PFSK-1 (cell line): ENCODE results near the gene HS6ST3.

Experiments
- POLR2AphosphoS5 ChIP-seq: IDR thresholded peaks from 2 replicates; pipeline ENCODE4 v1.6.1; 2012; ENCODE audit warnings: low read depth, mild to moderate bottlenecking, control low read depth, low read length, moderate library complexity
- SIN3A ChIP-seq: IDR thresholded peaks from 2 replicates; pipeline ENCODE4 v1.6.1; 2012; ENCODE audit warnings: mild to moderate bottlenecking, low read length, moderate library complexity, borderline replicate concordance; ENCODE audit not compliant: insufficient read depth
- TAF1 ChIP-seq: IDR thresholded peaks from 2 replicates; pipeline ENCODE4 v1.6.1; 2012; ENCODE audit warnings: low read length, control low read depth, borderline replicate concordance; ENCODE audit not compliant: insufficient read depth
- TF ChIP-seq, protein P1 (sequence below), 2 experiments: IDR thresholded peaks; 2 replicates each; pipeline versions ENCODE4 v1.6.1 to v1.8.0; 2011 to 2012; ENCODE audit warnings: low read depth in 2 of 2, low read length in 2 of 2, control low read depth in 1 of 2, inconsistent platforms in 1 of 2, mild to moderate bottlenecking in 1 of 2, moderate library complexity in 1 of 2; ENCODE audit not compliant: insufficient read depth in 1 of 2

DNA sequence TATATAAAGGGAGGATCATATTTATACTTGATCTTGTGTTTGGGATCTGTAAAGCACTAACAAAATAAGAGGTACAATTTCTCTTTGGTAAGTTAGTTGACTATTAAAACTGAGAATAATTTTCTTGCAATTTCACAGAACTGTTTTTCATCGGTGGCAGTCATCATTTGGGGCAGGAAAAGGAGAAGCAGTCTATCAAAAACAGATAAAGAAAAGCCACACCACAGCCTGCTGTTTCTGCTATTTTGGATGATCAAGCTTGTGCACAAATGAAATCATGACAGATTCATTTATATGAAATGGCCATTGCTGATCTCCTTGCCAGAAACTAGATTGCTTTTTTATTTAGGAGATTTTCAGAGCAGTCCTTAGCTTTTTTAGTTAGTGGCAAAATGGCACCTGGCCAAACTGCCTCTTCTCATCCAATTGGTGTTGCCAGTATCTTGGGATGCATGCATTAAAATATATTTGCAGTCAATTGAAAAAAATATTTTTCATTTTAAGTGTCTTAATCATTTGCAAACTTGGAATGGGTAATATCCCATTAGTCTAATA is 326.0 kb downstream of the HS6ST3 start:
- TF ChIP-seq POLR2AphosphoS5 (no peak), SIN3A (no peak), TAF1 (no peak)
- TF ChIP-seq, protein P1, sequence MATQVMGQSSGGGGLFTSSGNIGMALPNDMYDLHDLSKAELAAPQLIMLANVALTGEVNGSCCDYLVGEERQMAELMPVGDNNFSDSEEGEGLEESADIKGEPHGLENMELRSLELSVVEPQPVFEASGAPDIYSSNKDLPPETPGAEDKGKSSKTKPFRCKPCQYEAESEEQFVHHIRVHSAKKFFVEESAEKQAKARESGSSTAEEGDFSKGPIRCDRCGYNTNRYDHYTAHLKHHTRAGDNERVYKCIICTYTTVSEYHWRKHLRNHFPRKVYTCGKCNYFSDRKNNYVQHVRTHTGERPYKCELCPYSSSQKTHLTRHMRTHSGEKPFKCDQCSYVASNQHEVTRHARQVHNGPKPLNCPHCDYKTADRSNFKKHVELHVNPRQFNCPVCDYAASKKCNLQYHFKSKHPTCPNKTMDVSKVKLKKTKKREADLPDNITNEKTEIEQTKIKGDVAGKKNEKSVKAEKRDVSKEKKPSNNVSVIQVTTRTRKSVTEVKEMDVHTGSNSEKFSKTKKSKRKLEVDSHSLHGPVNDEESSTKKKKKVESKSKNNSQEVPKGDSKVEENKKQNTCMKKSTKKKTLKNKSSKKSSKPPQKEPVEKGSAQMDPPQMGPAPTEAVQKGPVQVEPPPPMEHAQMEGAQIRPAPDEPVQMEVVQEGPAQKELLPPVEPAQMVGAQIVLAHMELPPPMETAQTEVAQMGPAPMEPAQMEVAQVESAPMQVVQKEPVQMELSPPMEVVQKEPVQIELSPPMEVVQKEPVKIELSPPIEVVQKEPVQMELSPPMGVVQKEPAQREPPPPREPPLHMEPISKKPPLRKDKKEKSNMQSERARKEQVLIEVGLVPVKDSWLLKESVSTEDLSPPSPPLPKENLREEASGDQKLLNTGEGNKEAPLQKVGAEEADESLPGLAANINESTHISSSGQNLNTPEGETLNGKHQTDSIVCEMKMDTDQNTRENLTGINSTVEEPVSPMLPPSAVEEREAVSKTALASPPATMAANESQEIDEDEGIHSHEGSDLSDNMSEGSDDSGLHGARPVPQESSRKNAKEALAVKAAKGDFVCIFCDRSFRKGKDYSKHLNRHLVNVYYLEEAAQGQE (IDR thresholded peaks at IDR 0.05; ENCODE audit: insufficient read depth in 1 of 2, low read depth in 2 of 2, low read length in 2 of 2) = no peak
